HepG2 (cell line): Measurements from ENCODE around the gene PRSS53. TPM values are rescaled to one million over a fixed set of nuclear protein-coding genes. Genes with fewer than 3 reads are reported as not detected.

Experiments used
- BATF2 ChIP-seq: sonication (generic); formaldehyde crosslinking; IDR thresholded peaks from 2 replicates; pipeline ENCODE4 v1.8.0; 2022; ENCODE audit warnings: mild to moderate bottlenecking, missing genetic modification reagents, moderate library complexity
- IRX3 ChIP-seq: sonication (generic); formaldehyde crosslinking; IDR thresholded peaks from 2 replicates; pipeline ENCODE4 v1.8.1; 2023; ENCODE audit warnings: mild to moderate bottlenecking, low read depth, missing genetic modification reagents, borderline replicate concordance
- MEF2D ChIP-seq: sonication (generic); formaldehyde crosslinking; IDR thresholded peaks from 2 replicates; pipeline ENCODE4 v1.5.1; 2020; ENCODE audit warnings: mild to moderate bottlenecking, missing genetic modification reagents
- MLXIP ChIP-seq: sonication (generic); formaldehyde crosslinking; IDR thresholded peaks from 2 replicates; pipeline ENCODE4 v1.9.0; 2021; ENCODE audit warnings: missing genetic modification reagents, borderline replicate concordance
- MXD4 ChIP-seq: IDR thresholded peaks from 2 replicates; pipeline ENCODE4 v1.6.1; 2016; ENCODE audit warnings: mild to moderate bottlenecking, missing biosample characterization, missing genetic modification reagents
- NFRKB ChIP-seq: fragments of 450-650 bp; IDR thresholded peaks from 2 replicates; pipeline ENCODE4 v1.6.1; 2017
- NR1H2 ChIP-seq: sonication (generic); formaldehyde crosslinking; IDR thresholded peaks from 2 replicates; pipeline ENCODE4 v1.8.1; 2022; ENCODE audit warnings: low read depth, missing genetic modification reagents, borderline replicate concordance
- RFXAP ChIP-seq: sonication (generic); formaldehyde crosslinking; IDR thresholded peaks from 2 replicates; pipeline ENCODE4 v1.4.0; 2020; ENCODE audit warnings: missing genetic modification reagents, borderline replicate concordance
- TBP ChIP-seq: sonication (generic); formaldehyde crosslinking; IDR thresholded peaks from 2 replicates; pipeline ENCODE4 v1.5.0; 2020; ENCODE audit warnings: missing genetic modification reagents
- ZBTB26 ChIP-seq: IDR thresholded peaks from 2 replicates; pipeline ENCODE4 v1.6.1; 2016; ENCODE audit warnings: missing compliant biosample characterization, missing genetic modification reagents, borderline replicate concordance
- ZBTB38 ChIP-seq: sonication (generic); formaldehyde crosslinking; IDR thresholded peaks from 2 replicates; pipeline ENCODE4 v1.5.1; 2020; ENCODE audit warnings: mild to moderate bottlenecking, missing genetic modification reagents
- ZFP91 ChIP-seq: sonication (generic); formaldehyde crosslinking; IDR thresholded peaks from 2 replicates; pipeline ENCODE4 v1.9.0; 2022; ENCODE audit warnings: missing genetic modification reagents, mild to moderate bottlenecking, borderline replicate concordance
- ZNF230 ChIP-seq: sonication (generic); formaldehyde crosslinking; IDR thresholded peaks from 2 replicates; pipeline ENCODE4 v1.4.0; 2020; ENCODE audit warnings: mild to moderate bottlenecking, missing genetic modification reagents
- ZNF30 ChIP-seq: sonication (generic); formaldehyde crosslinking; IDR thresholded peaks from 2 replicates; pipeline ENCODE4 v1.5.0; 2020; ENCODE audit warnings: mild to moderate bottlenecking, missing genetic modification reagents
- ZNF44 ChIP-seq: sonication (generic); formaldehyde crosslinking; IDR thresholded peaks from 2 replicates; pipeline ENCODE4 v1.5.1; 2020; ENCODE audit warnings: mild to moderate bottlenecking, missing genetic modification reagents
- ZNF879 ChIP-seq: sonication (generic); formaldehyde crosslinking; IDR thresholded peaks from 2 replicates; pipeline ENCODE4 v1.8.1; 2023; ENCODE audit warnings: missing genetic modification reagents
- polyA plus RNA-seq, 8 experiments: library from polyadenylated mRNA; depleted of rRNA in 3 of 8; stranded (reverse) in 7 of 8; unstranded in 1 of 8; fragments of >200 nt; fragmentation: Illumina TruSeq in 4 of 8; extraction: Trizol in 4 of 8; gene quantifications; 2 replicates each; pipeline versions ENCODE4 v1.2.1 to v1.2.3, GENCODE V29; 2011 to 2016; ENCODE audit warnings: low read depth in 4 of 8, missing spikeins in 1 of 8, mixed read lengths in 1 of 8; ENCODE audit not compliant: insufficient read depth in 1 of 8
- total RNA-seq, 5 experiments: library from RNA; depleted of rRNA; stranded (reverse); fragments of >200 nt; fragmentation: Illumina TruSeq; extraction: Trizol; gene quantifications; 2 replicates each; pipeline ENCODE4 v1.2.3, GENCODE V29; 2016; ENCODE audit warnings: low read depth in 1 of 5
- TF ChIP-seq, protein P1 (sequence below): sonication (generic); formaldehyde crosslinking; IDR thresholded peaks from 2 replicates; pipeline ENCODE4 v1.4.0; 2020; ENCODE audit warnings: missing genetic modification reagents
- TF ChIP-seq, protein P2 (sequence below): sonication (generic); formaldehyde crosslinking; IDR thresholded peaks from 2 replicates; pipeline ENCODE4 v1.8.1; 2023; ENCODE audit warnings: mild to moderate bottlenecking, moderate library complexity, missing genetic modification reagents

Gene PRSS53
- total and polyA plus RNA-seq, 2 of the 13 experiments (the other 11 are each of a cell fraction or from before 2014, with no cell fraction given): 2.2 to 7.4 TPM

DNA sequence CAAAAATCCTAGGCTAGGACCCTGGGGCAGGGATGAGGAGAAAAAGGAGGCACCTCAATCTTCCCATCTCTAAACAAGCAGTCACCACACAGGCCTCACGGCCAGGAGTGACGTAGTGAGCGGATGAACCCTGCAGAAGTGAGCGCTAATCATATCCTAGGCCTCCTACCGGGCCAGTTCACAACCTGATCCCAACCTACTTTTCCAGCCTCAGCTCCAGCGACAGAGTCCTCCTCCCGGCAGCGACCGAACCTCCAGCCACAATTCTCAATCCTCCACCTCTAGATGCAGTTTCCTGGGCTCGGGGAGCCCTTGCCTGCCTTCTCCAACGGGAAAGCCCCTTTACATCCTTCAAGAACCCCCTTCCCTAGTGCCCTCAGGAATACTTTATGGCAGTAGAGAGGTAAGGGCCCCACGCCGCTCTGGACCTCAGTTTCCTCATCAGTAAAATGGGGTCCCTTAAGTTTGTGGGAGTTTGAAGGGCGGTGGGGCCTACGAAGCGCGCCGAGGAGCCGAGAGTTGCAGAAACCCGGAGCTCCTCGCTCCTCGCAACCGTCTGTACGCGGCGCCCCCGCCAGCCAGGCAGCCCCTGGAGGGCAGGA lies 16.1 kb downstream of the PRSS53 start (continued):
- peak; percentile 61; the same call in 1 of the 2 replicates for TF ChIP-seq ZFP91 (CRISPR knock-in tag)
- TF ChIP-seq, protein P1, sequence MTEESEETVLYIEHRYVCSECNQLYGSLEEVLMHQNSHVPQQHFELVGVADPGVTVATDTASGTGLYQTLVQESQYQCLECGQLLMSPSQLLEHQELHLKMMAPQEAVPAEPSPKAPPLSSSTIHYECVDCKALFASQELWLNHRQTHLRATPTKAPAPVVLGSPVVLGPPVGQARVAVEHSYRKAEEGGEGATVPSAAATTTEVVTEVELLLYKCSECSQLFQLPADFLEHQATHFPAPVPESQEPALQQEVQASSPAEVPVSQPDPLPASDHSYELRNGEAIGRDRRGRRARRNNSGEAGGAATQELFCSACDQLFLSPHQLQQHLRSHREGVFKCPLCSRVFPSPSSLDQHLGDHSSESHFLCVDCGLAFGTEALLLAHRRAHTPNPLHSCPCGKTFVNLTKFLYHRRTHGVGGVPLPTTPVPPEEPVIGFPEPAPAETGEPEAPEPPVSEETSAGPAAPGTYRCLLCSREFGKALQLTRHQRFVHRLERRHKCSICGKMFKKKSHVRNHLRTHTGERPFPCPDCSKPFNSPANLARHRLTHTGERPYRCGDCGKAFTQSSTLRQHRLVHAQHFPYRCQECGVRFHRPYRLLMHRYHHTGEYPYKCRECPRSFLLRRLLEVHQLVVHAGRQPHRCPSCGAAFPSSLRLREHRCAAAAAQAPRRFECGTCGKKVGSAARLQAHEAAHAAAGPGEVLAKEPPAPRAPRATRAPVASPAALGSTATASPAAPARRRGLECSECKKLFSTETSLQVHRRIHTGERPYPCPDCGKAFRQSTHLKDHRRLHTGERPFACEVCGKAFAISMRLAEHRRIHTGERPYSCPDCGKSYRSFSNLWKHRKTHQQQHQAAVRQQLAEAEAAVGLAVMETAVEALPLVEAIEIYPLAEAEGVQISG (CRISPR knock-in tag): no peak
- TF ChIP-seq ZNF44 (CRISPR knock-in tag): no peak
- TF ChIP-seq NR1H2 (CRISPR knock-in tag): no peak
- TF ChIP-seq MLXIP (CRISPR knock-in tag): no peak
- no peak for TF ChIP-seq IRX3 (CRISPR knock-in tag)
- no peak for TF ChIP-seq NFRKB
- TF ChIP-seq MEF2D (CRISPR knock-in tag): no peak
- TF ChIP-seq ZBTB38 (CRISPR knock-in tag): no peak
- no peak for TF ChIP-seq ZNF230 (CRISPR knock-in tag)
- no peak for TF ChIP-seq RFXAP
- no peak for TF ChIP-seq ZNF30 (CRISPR knock-in tag)
- no peak for TF ChIP-seq BATF2 (CRISPR knock-in tag)
- no peak for TF ChIP-seq TBP (CRISPR knock-in tag)
- TF ChIP-seq, protein P2, sequence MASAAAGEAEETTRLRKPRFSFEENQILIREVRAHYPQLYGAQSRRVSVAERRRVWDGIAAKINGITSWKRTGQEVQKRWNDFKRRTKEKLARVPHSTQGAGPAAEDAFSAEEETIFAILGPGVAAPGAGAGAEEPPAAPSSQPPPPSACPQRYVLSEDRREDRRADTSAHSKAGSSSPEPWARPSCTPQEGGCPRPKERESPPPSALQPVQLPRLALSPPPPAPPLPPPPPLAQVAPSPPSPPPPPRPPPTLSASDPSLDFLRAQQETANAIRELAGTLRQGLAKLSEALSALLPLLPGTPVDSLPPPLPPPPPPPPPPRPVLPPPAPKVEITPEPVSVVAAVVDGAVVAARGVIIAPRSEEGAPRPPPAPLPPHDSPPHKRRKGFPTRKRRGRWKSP (CRISPR knock-in tag): 0 out of 2 replicates have a peak, but pooled peaks have one; percentile 23
- TF ChIP-seq ZNF879 (CRISPR knock-in tag): no peak
- TF ChIP-seq ZBTB26 (CRISPR knock-in tag): no peak; the same call in 1 of the 2 replicates
- no peak for TF ChIP-seq MXD4
